Measurements from ENCODE around the gene GRIN2C. TPM values are rescaled to one million over a fixed set of nuclear protein-coding genes. Genes with fewer than 3 reads are reported as not detected.
"Not testable (repeated sequence)": the region's sequence is repeated elsewhere in the genome, so short reads cannot be mapped to it uniquely, and the experiment has no call there.

The GRIN2C gene
- total and polyA plus RNA-seq, 9 of the 15 experiments (the other 6 are each of a cell fraction or from before 2014, with no cell fraction given) = under 0.01 to 0.33 (median 0.10) TPM; not detected in 2

GRCh38 chr17:74906214-74906793, 46.6 kb upstream of the GRIN2C start:
- BruUV-seq (replicated peaks); H3K4me2 ChIP-seq (ENCODE audit: insufficient read depth, low read length); H4K20me1 ChIP-seq (replicated peaks; ENCODE audit: control insufficient read depth, insufficient read depth, low read length); H3K9me1 ChIP-seq (ENCODE audit: control insufficient read depth, insufficient read depth, low read length); H3K9me3 ChIP-seq (replicated peaks; ENCODE audit: control insufficient read depth, insufficient read depth, low read depth, low read length); H3K9ac ChIP-seq (ENCODE audit: insufficient read depth in 1 of 2, low read depth in 2 of 2, low read length in 2 of 2); H3K79me2 ChIP-seq (ENCODE audit: control insufficient read depth, insufficient read depth, low read length); CTCF ChIA-PET (ENCODE audit: low intra/inter-chr PET ratio); H3K36me3 ChIP-seq (ENCODE audit: control insufficient read depth, insufficient read depth, low read length); intact Hi-C loops (cut with micrococcal nuclease); H3K4me1 ChIP-seq (replicated peaks in 1 of 2; ENCODE audit: control insufficient read depth in 2 of 2, insufficient read depth in 2 of 2, low read length in 2 of 2); H3K27ac ChIP-seq (ENCODE audit: extremely low read depth, low read depth, low read length); ATAC-seq; in situ Hi-C loops (cut with MboI); H3K4me3 ChIP-seq; TF ChIP-seq PBX2 (CRISPR knock-in tag; IDR thresholded peaks at IDR 0.05; ENCODE audit: low read depth): not testable (repeated sequence)
- Histone ChIP-seq H3K27me3 (ENCODE audit: control insufficient read depth in 2 of 2, insufficient read depth in 2 of 2, low read length in 2 of 2) (peaks cover 7 to 11% of the 10 kb centered on the region in 2 experiments; a peak in 4 of 5 replicates), H2AFZ (ENCODE audit: low read depth, low read length) (peak overlapping the region; percentile 55; the same call in 1 of the 2 replicates)
- DNase-seq (ENCODE audit: extremely low read depth in 1 of 4, low spot score in 3 of 4) = peak in 1 of 4 experiments; percentile 38
- peak; percentile 72 for FAIRE-seq
- POLR2A ChIA-PET = interaction anchor here (0.7 to 1.5 kb wide), 7 partner anchors 10 to 49 kb away, joined by 3 to 8 read pairs (median 4); partner anchors contain the start of genes FADS6 and FDXR
- TF ChIP-seq MEIS2 (IDR thresholded peaks at IDR 0.05; ENCODE audit: partially characterized antibody) (peak; percentile 54), PBX2 (tag; conservative IDR thresholded peaks at IDR 0.05; ENCODE audit: low read depth) (0 out of 2 replicates have a peak, but pooled peaks have one; percentile 17), C11orf30 (IDR thresholded peaks at IDR 0.05; ENCODE audit: low read depth) (0 out of 2 replicates have a peak, but pooled peaks have one; percentile 6), ASH1L (IDR thresholded peaks at IDR 0.05; ENCODE audit: borderline replicate concordance, low read depth, partially characterized antibody) (peak; percentile 82), FOS (IDR thresholded peaks at IDR 0.05; ENCODE audit: extremely low read depth, insufficient read length) (peak; percentile 40), NFYB (IDR thresholded peaks at IDR 0.05; ENCODE audit: extremely low read depth, insufficient read length) (peak; percentile 51), PKNOX1 (IDR thresholded peaks at IDR 0.05) (peak; percentile 63), NFRKB (IDR thresholded peaks at IDR 0.05; ENCODE audit: low read depth) (peak; percentile 68; the same call in 1 of the 2 replicates), POLR2A (conservative IDR thresholded peaks at IDR 0.05) (peak; percentile 47; the same call in 1 of the 2 replicates), ZNF316 (IDR thresholded peaks at IDR 0.05) (peak; percentile 48)
- 33% methylated on average over 6 of the region's 6 CpGs for WGBS (ENCODE audit: insufficient coverage, low coverage, missing lambda C conversion rate)

All from K562 (cell line).